Left lobe of liver (tissue), 2 donors: Measurements from ENCODE around the gene LPIN1. TPM values are rescaled to one million over a fixed set of nuclear protein-coding genes. Genes with fewer than 3 reads are reported as not detected.

Experiments used
- ATAC-seq: fragments of 200-7000 bp; cut with Tn5 transposase; one replicate; pipeline ENCODE4 v1.9.1; 2020; ENCODE audit warnings: mild to moderate bottlenecking, moderate library complexity
- DNase-seq: peaks from one replicate; pipeline ENCODE4 v3.0.0-alpha.2; 2020; ENCODE audit warnings: low spot score
- total RNA-seq: library from RNA; stranded (reverse); gene quantifications from one replicate; pipeline ENCODE4 v1.2.1, GENCODE V29; 2021
- donor health status: DM: no; HTN: no; CAD: no; lungs with moderate emphysema.
- donor health status: DM: no; HTN: yes; CAD: no.

The LPIN1 gene
- total RNA-seq, 1 donor from 2014 or later = 20.7 TPM

DNA sequence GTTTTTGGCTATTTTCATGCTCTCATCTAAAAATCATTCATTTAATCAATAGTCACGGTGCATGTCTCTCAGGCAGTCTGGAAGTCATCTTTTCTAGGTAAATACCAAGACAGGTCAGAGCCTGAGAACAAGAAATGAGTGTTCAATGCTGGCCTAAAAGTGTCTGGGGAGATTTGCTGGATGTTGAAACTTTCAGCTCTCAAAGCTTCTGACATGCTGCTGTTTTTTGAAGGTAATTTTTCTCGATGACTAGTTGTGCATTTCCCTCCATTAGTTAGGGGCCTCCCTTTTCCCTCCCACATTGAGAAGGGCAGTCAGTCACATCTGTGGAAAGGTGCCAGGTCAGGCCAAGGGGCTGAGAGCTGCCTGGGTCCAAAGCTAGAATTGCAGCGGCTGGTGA is 115.6 kb downstream of the LPIN1 start:
- ATAC-seq = no peak

DNA sequence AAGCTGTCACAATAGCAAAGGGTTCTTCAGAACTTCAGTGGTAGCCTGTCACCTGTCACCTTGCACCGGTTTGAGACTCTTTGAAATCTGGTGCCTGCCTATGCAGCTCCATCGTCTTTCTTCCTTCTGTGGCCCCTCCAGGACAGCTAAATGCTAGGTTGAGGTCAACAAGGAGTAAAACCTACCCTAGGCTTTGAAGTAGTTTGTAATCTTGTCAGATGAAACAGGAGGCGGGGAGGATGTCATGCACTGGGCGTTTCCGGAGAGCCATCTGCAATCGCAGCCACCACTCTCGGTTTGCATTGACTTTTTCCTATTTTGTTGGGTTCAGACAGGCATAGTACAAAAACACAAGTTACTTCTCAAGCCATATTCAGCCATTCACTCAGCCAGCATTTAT is 116.7 kb downstream of the LPIN1 start:
- DNase-seq = no peak
- no peak for ATAC-seq

More for the DNA sequence above, 115.6 kb downstream of the LPIN1 start:
- DNase-seq = no peak

DNA sequence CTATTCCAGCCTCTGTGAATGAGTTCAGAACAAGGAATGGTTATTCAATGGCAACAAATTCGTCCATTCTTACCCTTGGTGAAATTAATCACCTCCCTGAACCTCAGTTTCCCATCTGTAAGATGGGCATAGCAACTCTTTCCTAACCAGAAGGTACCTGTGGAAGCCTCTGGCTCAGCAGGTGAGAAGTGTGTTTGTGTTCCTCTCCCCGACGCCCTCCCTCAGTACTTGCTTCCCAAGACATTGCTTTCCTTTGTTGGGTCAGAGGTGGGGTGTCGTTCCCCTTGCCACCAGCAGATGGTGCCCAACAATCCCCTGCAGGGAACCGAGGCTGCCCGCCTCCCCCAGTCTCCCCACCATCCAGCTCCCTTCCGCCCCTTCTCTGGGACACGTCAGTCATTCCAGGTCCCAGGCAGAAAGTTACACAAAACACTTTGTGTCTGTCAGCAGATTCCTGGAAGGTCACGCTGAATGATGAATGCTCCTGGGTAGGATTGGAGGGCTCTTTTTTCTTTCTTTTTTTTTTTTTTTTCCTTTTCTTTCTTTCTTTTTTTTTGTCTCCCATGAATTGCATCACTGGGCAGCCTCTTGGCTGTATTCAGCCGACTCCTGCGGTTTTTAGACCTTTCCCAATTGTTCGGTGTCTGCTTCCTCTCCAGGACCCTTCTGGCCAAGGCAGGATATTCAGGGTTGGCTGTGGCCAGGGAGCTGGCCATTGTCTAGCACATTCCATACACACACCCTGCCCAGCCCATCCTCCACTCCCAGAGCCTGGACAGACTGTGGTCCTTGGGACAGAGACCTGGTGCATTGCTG is 117.3 kb downstream of the LPIN1 start:
- DNase-seq = peak; percentile 73
- peak; percentile 99 for ATAC-seq

DNA sequence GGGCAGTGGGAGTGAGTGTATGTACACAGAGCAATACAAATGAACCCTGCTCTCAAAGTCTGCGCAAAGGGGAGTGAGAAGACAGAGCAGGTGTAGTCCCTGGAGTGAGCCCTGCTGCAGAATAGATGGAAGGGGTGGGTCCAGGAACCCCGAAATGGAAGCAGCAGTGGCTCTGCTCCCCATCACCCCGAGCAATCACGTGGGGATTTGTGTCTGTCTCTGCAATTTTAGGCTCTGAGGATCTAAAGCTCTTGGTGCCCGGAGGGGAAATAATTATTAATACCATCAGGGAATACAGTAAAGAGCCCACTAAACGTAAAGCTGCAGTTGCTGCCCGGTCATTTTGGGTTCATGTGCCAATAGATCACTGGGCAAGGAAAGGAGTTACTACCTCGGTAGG is 118.3 kb downstream of the LPIN1 start:
- DNase-seq = no peak

DNA sequence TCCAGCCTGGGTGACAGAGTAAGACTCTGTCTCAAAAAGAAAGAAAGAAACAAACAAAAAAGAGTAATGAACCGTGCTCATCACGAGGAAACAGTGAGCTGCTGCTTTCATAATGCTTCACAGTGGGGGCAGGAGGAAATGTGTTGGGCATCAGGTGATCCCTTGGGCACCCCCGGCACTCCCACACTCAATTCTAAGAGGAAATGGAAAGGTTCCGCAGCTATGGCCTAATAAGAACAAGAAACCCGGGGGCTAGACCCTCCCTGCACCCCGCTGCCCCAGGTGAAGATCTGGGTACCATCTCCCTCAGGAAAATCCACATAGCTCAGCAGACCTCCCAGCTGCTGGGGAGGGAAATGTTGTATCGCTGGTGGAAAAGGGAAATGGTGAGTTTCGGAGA is 118.9 kb downstream of the LPIN1 start:
- DNase-seq (no peak), ATAC-seq (no peak)

More for the DNA sequence above, 118.3 kb downstream of the LPIN1 start:
- ATAC-seq = no peak

DNA sequence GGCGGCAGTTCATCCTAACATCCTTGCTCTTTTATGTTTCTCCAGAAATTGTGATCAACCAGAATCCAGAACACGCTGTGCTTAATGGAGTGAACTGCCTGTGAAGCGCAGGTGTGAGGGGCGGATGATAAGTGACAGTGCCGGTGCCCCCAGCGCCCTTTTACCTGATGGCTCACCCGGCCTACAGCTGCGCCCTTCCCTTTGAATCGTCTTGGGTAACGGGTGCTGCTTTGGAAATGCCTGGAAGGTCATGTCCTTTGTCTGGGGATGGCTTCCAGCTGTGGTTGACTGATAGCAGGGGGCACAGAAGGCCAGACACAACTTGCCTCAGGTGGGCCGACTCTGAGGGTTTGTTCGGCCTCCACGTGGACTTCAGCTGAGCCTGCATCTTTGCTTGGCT is 119.4 kb downstream of the LPIN1 start:
- DNase-seq (no peak), ATAC-seq (no peak)

DNA sequence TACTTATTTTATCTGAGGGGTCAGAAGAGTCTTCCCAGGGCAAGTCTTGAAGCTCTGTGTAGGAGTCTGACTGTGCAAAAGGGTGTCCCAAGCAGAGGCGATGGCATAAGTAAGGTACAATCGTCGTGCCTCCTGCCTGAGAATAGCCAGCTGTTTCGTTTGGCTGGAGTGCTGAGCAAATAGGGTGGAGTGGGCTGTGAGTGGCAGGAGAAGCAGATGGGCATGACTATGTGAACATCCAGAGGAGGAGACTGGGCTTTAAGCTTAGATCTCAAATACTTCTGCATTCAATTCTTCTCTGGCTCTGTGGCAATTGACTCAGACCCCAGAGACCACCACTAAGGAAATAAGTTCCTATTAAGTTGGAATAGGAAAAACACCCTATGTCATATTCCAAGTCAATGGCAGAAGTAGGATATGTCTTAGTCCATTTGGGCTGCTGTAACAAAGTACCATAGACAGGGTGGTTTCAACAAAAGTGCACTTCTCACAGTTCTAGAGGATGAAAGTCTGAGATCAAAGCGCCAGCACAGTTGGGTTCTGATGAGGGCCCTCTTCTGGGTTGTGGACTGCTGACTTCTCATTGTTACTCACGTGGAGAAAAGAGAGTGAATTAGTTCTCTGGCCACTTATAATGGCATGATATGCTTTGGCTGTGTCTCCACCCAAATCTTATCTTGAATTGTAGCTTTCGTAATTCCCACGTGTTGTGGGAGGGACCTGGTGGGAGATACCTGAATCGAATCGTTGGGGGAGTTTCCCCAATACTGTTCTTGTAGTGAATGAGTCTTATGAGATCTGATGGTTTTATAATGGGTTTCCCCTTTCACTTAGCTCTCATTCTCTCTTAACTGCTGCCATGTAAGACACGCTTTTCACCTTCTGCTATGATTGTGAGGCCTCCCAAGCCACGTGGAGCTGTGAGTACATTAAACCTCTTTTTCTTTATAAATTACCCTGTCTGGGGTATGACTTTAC is 120.2 kb downstream of the LPIN1 start:
- DNase-seq (no peak), ATAC-seq (no peak)

DNA sequence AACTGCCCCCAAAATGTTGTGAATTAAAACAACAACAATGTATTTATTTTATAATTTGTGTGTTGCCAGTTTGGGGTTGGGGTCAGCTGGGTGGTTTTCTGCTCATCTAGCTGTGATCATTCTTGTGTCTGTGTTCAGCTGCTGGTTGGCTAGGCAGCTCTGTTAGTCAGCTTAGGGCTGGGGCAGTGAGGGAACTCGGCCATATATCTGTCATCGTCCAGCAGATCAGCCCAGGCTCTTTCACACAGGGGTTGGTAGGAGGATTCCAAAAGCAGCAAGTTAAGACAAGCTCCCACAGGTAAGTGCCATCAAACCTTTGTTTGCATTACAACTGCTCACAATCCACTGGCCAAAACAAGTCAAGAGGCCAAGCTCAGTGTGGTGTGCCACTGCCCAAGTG is 121.5 kb downstream of the LPIN1 start:
- no peak for ATAC-seq
- DNase-seq = no peak

DNA sequence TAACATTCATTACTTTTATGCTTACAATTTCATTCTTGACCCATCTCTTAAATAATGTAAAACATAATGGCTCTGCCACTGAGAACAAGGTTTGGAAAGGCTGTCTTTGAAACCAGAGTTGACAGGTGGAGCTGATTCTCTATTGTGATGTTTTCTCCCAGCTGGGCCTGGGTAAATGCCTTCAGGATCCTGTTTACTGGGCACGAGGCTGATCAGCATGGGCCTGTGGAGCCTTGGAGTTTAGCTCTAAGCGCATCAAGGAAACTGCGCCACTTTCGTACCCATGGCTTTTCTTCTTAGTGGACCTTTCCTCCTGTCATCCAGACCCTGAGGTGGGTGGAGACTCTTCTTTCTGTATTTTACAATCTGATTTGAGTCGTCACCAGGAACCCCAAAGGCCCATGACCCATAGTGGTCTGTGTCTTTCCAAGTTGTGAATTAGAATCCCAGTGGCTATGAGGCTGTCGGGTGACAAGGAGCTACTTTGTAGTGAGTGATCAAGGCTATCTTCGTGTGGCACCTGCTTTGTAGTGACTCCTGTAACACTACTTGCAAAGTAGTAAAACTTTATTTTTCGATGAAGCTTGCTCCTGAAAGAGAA is 123.1 kb downstream of the LPIN1 start:
- no peak for DNase-seq
- ATAC-seq = no peak

DNA sequence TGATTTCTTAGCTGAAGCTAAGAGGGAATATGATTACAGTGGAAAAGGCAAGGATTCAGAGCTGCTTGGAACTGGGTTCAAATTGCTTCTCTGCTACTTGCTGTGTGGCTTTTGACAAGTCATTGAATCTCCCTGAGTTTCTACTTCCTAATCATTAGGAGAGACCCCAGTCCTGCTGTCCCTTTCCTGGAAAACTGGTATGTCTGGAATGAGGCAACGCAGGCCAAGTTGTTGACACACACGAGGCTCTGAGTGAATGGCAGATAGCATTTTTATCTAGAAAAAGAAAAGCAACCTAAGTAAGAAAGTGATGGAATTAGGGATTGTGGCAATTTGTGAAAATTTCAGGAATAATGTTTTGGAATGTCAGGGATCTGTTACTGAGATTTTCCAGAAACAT is 123.6 kb downstream of the LPIN1 start:
- ATAC-seq = no peak

DNA sequence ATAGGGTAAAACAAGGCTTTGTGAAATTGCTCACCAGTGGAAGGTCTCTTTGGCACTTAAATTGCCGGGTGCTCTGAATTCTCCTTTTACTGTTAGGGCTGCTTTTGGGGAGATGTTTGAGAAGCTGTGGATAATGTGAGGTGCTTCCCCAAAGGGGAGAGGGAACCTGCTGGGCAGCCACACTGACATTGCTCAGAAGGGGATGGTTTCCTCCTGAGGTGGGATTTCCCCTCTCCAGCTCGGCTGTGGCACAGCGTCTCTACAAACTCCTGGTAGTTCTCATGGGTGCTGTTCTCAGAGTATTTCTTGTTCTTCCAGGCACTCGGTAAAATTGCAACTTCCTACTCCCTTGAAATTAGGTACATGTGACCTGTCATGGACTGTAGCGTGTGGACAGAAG is 124.2 kb downstream of the LPIN1 start:
- ATAC-seq (no peak), DNase-seq (no peak)

More for the DNA sequence above, 123.6 kb downstream of the LPIN1 start:
- no peak for DNase-seq

DNA sequence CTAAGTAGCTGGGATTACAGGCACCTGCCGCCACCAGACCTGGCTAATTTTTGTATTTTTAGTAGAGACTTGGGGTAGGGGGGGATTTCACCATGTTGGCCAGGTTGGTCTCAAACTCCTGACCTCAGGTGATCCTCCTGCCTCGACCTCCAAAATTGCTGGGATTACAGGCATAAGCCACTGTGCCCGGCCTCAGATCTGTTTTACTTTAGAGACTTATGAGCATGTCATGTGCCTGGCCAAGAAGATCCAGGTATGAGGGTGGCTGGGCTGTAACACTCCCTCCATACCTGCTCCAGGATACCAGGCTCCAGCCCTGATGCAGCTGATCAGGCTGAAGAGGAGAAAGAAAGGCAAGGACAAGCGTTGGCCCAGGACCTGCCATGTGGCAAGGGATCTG is 125.0 kb downstream of the LPIN1 start:
- ATAC-seq (no peak), DNase-seq (no peak)

DNA sequence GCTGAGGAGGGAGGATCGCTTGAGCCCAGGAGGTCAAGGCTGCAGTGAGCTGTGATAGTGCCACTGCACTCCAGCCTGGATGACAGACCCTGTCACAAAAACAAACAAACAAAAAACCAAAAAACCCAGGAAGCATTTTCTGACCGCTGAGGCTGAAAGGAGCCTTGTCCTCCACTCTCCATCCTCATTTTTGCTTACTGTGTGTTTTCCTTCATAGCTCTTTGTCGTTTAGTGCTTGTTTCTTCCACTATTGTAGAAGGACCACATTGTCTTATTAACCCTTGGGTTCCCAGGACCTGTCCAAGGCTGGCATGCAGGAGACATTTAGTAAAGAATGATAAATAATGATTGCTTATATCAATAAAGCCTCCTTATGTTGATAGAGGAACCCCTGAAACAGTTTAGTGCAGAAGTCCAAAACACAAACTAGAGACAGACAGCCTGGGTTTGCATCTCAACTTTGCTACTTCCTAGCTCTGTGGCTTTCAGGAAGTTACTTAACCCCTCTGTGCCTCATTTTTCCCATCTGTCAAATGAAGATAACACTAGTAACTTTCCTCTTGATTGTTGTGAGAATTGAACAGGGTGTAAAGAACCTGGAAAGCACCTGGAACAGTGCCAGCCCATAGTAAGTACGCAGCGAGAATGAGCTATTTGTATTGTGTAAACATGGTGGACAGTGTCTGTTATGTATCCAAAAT is 126.0 kb downstream of the LPIN1 start:
- DNase-seq (no peak), ATAC-seq (no peak)

DNA sequence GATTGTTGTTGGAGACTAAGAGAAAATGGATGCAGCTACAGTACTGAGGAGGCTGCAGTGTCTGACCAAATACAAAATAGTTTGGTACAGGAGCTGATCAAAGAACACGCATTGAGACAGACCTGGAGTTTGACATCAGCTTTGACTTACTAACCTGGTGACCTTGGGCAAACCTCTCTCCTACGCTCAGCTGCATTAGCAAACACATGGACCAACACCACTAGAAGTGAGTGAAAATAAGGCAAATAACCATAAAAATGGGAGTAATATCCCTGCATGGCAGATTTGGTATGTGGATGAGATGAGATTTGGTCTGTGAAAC is 126.5 kb downstream of the LPIN1 start:
- DNase-seq = no peak
- peak; percentile 74 for ATAC-seq

DNA sequence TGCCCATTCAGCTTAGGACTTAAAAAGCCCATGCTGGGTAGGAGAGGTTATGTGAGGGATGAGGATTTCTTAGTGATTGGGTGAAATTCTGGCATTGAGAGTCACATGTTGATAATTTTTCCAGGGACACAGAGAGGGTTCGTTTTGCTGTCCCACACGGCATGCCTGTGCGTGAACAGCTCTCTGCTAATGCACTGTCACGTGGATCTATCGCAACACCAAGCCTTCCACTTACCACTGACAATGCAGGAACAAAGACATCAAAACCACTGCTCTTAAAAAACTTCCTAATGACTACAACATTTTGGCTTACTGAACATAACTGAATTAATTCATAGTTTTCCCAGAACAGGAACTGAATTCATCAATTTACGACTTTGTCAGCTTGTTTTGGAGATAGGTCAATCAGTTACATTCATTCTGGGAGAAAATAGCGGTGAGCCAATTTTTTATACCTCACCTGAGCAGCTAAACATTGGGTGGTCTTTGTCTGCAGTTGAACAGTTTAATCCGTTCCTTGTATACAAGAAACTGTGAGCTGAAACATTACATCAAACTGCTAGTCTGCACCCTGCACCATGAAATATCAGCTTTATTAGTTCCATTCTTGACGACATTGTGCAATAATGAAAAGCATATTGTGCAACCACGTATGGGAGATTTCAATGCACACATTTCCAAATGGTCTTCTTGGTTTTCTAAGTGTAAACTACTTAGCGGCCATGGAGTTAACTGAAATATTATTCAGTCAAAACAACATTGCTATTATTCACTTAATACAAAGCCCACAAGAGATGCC is 127.1 kb downstream of the LPIN1 start:
- ATAC-seq = no peak
- DNase-seq = no peak

DNA sequence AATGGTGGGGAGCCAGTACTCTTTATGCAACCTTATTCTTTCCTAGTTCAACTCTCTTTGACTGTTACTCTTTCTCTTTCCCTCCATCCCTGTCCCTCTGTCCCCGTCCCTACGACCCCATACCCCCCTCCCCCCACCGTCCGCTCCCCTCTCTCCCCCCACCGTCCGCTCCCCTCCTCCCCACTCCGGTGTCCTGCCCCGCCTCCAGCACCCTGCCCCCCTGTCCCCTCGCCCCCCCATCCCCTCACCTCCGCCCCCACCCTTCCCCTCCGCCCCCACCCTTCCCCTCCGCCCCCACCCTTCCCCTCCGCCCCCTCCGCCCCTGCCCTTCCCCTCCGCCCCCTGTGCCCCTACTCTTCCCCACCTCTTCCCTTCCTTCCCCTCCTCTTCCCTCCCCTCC is 128.4 kb downstream of the LPIN1 start:
- no peak for ATAC-seq
- DNase-seq = no peak

DNA sequence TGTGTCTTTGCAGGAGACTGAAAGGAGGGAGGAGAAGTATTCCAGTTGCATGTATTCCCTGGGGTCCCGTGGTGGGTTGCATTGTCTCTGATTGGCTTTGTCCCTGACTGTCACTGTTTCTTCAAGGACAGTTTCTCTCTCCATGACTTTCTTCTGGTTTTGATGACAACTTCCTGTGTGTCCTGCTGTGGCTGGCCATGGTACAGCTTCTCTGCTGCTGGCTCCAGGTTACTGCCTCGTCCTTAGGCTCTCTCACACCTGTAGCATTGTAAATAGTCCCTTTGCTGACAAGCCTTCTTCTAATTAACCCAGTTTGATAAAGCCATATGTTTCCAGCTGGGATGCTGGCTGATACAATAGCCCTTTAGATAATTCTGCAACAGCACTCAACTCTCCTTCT is 129.0 kb downstream of the LPIN1 start:
- no peak for DNase-seq
- ATAC-seq = no peak

DNA sequence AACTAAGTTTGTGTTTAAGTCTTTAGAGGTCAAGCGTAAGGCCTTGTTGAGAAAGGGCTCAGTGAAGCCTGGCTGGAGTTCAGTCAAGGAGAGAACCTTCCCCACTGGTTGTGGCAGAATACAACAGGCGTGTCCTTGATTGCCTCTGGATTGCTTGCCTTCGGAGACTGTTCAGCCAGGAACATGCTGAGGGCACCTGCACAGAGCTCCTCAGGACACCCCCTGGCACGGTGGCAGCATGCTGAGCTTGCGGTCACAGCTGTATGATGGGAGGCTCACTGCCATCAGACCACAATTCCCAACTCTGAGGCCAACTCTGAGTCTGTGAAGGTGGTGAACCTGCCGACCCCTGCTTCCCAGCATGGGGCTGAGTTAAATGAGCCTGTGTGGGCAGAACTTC is 130.0 kb downstream of the LPIN1 start:
- no peak for ATAC-seq
- DNase-seq = no peak

DNA sequence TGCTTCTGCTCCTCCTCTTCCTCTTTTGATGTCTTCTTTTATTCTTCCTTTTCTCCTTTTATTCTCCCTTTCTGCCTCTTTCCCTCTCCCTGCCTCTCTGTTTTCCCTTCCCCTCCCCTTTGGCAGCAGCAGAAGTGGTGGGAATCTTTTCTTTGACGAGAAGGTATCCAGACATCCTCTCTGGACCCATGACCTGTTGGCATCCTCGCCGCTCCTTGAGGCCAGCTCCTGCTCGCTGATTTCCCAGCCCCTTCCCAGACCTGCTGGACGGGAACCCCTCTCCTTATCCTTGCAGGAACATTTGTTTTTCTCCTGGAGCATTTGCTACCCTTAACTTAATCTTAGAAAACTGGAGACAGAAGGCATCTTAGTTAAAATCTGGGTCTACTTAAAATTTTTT is 130.5 kb downstream of the LPIN1 start:
- no peak for DNase-seq
- no peak for ATAC-seq
